Ovary (tissue), 9 donors: ENCODE measurements around the gene HSPB7. TPM values are rescaled to one million over a fixed set of nuclear protein-coding genes. Genes with fewer than 3 reads are reported as not detected.
A peak's percentile ranks its signal among the peaks of the same experiment; 100 is the strongest.
"Not testable (repeated sequence)": the region's sequence is repeated elsewhere in the genome, so short reads cannot be mapped to it uniquely, and the experiment has no call there.

ENCODE experiments used
- DNase-seq, 5 donors: peaks; one replicate each; pipeline ENCODE4 v3.0.0-alpha.2; 2019 to 2020
- H3K27ac ChIP-seq, 2 donors: fragments of 200-600 bp; one replicate each; pipeline versions ENCODE4 v1.5.1 to v1.8.0; 2019 to 2022
- H3K27me3 ChIP-seq: fragments of 200-600 bp; one replicate; pipeline ENCODE4 v1.8.0; 2022
- H3K36me3 ChIP-seq: fragments of 200-600 bp; sonication (generic); one replicate; pipeline ENCODE4 v1.5.1; 2019
- H3K4me1 ChIP-seq: one replicate; pipeline ENCODE4 v1.8.1; 2013; ENCODE audit warnings: mild to moderate bottlenecking, moderate library complexity; ENCODE audit not compliant: insufficient read depth
- H3K4me3 ChIP-seq: fragments of 200-600 bp; sonication (generic); one replicate; pipeline ENCODE4 v1.5.1; 2017
- H3K9me3 ChIP-seq, 2 donors: fragments of 200-600 bp in 1 of 2; sonication (generic) in 1 of 2; one replicate each; pipeline versions ENCODE4 v1.5.1 to v1.8.1; 2013 to 2019; ENCODE audit warnings: mild to moderate bottlenecking in 1 of 2, moderate library complexity in 1 of 2
- CTCF ChIP-seq, 3 donors: fragments of 450-650 bp in 2 of 3; fragments of 200-600 bp in 1 of 3; IDR thresholded peaks; one replicate each; pipeline versions ENCODE4 v1.5.1 to v1.8.0; 2016 to 2022; ENCODE audit warnings: antibody characterized with exemption in 3 of 3, mild to moderate bottlenecking in 1 of 3
- EP300 ChIP-seq: sonication (generic); formaldehyde crosslinking; IDR thresholded peaks from one replicate; pipeline ENCODE4 v1.6.1; 2017; ENCODE audit warnings: antibody characterized with exemption
- POLR2A ChIP-seq: fragments of 450-650 bp; IDR thresholded peaks from one replicate; pipeline ENCODE4 v1.6.1; 2017; ENCODE audit warnings: antibody characterized with exemption, mild to moderate bottlenecking, moderate library complexity
- WGBS, 3 donors: extraction: QIAGEN DNeasy Blood & Tissue Kit in 1 of 3; methylation state at CpG; one replicate each; pipeline versions ENCODE4 v1.1.5 to v1.1.7; 2013 to 2017; 5-methylcytosine and 5-hydroxymethylcytosine counted together
- intact Hi-C, 4 donors: fragments of 100-400 bp; cut with DNase I; formaldehyde crosslinking; loops; one replicate each; pipeline versions ENCODE4 v1.11.0 to v1.15.1; 2022 to 2023
- polyA plus RNA-seq, 2 donors: library from polyadenylated mRNA; stranded (reverse); fragments of 200-250 nt in 1 of 2; fragments of 350-450 nt in 1 of 2; fragmentation: Illumina TruSeq in 1 of 2; extraction: RNeasy Lipid Tissue Mini Kit (QIAGEN cat#74804) in 1 of 2; gene quantifications; one replicate each; pipeline ENCODE4 v1.2.3, GENCODE V29; 2013 to 2014
- total RNA-seq, 7 donors: library from RNA; depleted of rRNA in 2 of 7; stranded (reverse); fragments of >200 nt in 2 of 7; fragmentation: NEBNext Ultra II Directional in 3 of 7; extraction: Animal tissue kit (Norgen Biotek cat#: 25700) in 3 of 7; gene quantifications; one replicate each; pipeline versions ENCODE4 v1.1.0 to v1.2.4, GENCODE V29; 2016 to 2023
- donor health status: DM: no; HTN: no; CAD: no; lungs with moderate emphysema.
- donor health status: DM: no; HTN: no; CAD: no.
- donor health status: Bipolar disorder and iron deficiency.
- donor health status: DM: yes; HTN: yes; CAD: no.
- donor health status: DM: no; HTN: no; CAD: no.
- donor health status: DM: yes; HTN: yes; CAD: no.

The HSPB7 gene
- total and polyA plus RNA-seq, 9 donors = 1.9 to 68.7 (median 30.9) TPM

- H3K27me3 ChIP-seq = no peaks in the 10 kb centered on the region
- intact Hi-C loops = no loop called here
- H3K9me3 ChIP-seq = no peaks in the 10 kb centered on the region
- 91 to 100% (median 100%) methylated on average over 1 of the region's 1 CpG for WGBS, 3 donors
- DNase-seq = peak in 2 of 5 donors; percentile 21 to 34
- H3K36me3 ChIP-seq = no peaks in the 10 kb centered on the region
- no peak overlapping the region for H3K27ac ChIP-seq
- TF ChIP-seq CTCF (IDR thresholded peaks at IDR 0.05) = no peak
- TF ChIP-seq POLR2A = no peak
- no peak for TF ChIP-seq EP300
- H3K4me1 ChIP-seq = peaks cover 7% of the 10 kb centered on the region
- no peak overlapping the region for H3K4me3 ChIP-seq
Observed at GRCh38 chr1:16029288-16029687, 11.4 kb upstream of the HSPB7 start.

DNA sequence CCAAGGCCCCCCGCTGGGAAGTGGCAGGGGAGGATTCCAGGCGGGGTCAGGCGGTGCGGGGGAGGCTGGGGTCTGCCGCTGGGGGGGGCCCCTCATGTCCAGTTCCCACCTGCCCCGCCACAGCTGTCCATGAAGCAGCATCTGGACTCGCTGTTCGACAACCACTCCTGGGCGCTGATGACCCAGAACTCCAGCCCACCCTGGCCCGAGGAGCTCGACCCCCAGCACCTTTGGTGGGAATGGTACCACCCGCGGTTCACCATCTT, 11.1 kb upstream of the HSPB7 start:
- H3K4me1 ChIP-seq, DNase-seq, H3K27ac ChIP-seq, H3K27me3 ChIP-seq, H3K9me3 ChIP-seq, H3K4me3 ChIP-seq, H3K36me3 ChIP-seq, intact Hi-C loops: not testable (repeated sequence)
- 42 to 64% (median 58%) methylated on average over 8 to 13 of the region's 13 CpGs for WGBS, 3 donors

- Histone ChIP-seq H3K36me3 (no peaks in the 10 kb centered on the region), H3K4me1 (peaks cover 7% of the 10 kb centered on the region), H3K4me3 (no peak overlapping the region), H3K27me3 (no peaks in the 10 kb centered on the region), H3K27ac (no peak overlapping the region), H3K9me3 (no peaks in the 10 kb centered on the region)
- TF ChIP-seq EP300 (no peak), CTCF (IDR thresholded peaks at IDR 0.05) (no peak)
- DNase-seq = peak in 2 of 5 donors; percentile 23 to 31
- 46 to 65% (median 55%) methylated on average over 19 of the region's 19 CpGs for WGBS, 3 donors
- intact Hi-C loops = no loop called here
Observed at GRCh38 chr1:16028237-16029002, 10.6 kb upstream of the HSPB7 start.

DNA sequence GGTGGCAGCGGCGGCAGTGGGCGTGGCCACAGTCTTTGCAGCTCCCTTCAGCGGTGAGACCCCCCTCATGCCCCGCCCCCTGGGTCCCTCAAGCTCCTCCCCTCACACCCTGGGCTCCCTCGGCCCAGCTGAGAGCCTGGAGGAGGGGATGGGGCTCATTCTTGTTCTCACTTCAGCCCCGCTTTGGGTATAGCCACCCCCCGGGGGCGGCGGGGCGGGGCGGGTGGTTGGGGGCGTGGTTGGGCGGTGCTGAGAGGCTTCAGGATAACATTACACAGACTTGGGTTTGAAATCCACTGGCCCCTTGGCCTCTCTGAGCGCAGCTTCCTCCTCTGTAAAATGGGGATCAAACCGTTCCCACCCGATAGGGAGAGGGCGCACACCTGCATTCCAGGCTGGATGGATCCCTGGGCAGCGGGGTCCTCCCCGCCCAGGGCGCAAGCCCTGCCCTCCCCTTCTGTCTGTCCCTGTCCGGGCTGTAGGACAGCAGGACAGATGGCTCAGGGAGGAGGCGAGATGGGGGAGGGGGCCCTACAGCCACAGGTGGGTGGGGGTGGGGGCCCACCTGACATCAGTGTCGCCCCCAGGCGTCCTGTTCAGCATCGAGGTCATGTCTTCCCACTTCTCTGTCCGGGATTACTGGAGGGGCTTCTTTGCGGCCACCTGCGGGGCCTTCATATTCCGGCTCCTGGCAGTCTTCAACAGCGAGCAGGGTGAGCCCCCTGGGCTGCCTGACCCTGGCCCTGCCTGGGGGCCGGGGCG, 9.1 kb upstream of the HSPB7 start:
- no peaks in the 10 kb centered on the region for H3K27me3 ChIP-seq
- peak; percentile 64 to 75 (median 72) for DNase-seq
- 8 to 13% (median 10%) methylated on average over 27 to 33 of the region's 33 CpGs for WGBS, 3 donors
- H3K4me1 ChIP-seq = peaks cover 4% of the 10 kb centered on the region
- H3K9me3 ChIP-seq = no peaks in the 10 kb centered on the region
- peak overlapping the region; percentile 27 for H3K4me3 ChIP-seq
- intact Hi-C loops = no loop called here
- H3K36me3 ChIP-seq = no peaks in the 10 kb centered on the region
- TF ChIP-seq POLR2A (no peak), CTCF (IDR thresholded peaks at IDR 0.05) (no peak), EP300 (no peak)
- H3K27ac ChIP-seq = peak overlapping the region in 1 of 2 donors; percentile 66

- intact Hi-C loops, H3K4me3 ChIP-seq, H3K36me3 ChIP-seq, H3K27ac ChIP-seq, H3K4me1 ChIP-seq, H3K27me3 ChIP-seq, H3K9me3 ChIP-seq: not testable (repeated sequence)
- peak in 1 of 5 donors; percentile 31 for DNase-seq
- WGBS, 3 donors = 55 to 68% (median 55%) methylated on average over 2 to 9 of the region's 10 CpGs
Observed at GRCh38 chr1:16026302-16026701, 8.5 kb upstream of the HSPB7 start.
